ENCODE data around the gene UBR4.

Gene UBR4

GRCh38 chr1:19087737-19088594, 122.1 kb downstream of the UBR4 start:
- DNase-seq = no peak

DNA sequence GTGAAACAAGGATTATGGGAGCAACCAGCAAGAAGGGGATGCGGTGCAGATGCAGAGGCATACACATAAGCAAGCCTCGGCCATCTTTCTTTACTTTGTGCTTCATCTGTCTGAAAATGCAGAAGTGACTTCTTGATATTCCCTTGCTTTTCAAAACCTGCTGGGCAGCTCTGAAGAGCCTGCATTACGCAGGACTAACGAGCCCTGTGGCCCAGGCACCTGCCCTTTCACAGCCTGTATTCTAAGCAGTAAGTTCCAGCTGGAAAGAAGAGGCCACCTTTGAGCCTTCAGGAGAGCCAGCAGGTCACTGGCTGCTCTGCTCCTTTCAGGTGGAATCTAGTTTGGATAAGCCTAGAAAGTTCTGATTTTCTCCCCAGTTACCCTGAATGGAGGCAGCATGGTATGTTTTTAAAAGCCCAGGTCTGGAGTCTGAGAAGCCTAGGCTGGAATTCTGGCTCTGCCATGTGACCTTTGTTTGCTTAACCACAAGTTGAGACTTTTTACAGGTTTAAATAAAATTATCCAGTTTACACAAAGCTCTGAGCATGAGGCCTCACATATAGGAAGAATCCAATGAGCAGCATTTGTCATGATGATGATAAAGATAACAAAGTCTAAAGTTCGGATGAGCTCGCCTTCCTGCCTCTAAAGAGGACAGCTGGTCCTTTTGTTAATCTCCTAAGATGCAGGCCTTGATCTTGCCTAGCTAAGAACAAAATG, 122.9 kb downstream of the UBR4 start:
- no peak for DNase-seq

- DNase-seq = no peak
Observed at GRCh38 chr1:19086176-19086875, 123.7 kb downstream of the UBR4 start.

- no peak for DNase-seq
Observed at GRCh38 chr1:19084206-19084738, 125.8 kb downstream of the UBR4 start.

DNA sequence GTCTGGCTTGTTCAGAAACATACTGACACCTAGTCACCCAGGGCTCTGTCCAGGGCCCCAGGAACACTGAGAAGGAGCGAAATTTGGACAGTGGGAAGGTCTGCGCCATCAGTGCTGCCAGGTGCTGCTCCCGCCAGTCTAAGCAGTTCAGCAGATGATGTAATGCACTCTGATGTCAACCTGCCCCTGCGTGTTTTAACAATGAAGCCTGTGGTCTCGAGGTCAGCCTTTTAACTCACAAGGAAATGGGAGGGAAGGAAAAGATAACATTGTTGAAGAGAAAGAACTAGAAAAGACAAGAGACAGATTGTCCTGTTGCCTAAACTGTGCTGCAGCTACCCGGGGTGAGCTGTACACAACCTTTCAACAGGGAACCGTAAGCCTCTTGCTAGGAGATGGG, 127.0 kb downstream of the UBR4 start:
- no peak for DNase-seq

DNA sequence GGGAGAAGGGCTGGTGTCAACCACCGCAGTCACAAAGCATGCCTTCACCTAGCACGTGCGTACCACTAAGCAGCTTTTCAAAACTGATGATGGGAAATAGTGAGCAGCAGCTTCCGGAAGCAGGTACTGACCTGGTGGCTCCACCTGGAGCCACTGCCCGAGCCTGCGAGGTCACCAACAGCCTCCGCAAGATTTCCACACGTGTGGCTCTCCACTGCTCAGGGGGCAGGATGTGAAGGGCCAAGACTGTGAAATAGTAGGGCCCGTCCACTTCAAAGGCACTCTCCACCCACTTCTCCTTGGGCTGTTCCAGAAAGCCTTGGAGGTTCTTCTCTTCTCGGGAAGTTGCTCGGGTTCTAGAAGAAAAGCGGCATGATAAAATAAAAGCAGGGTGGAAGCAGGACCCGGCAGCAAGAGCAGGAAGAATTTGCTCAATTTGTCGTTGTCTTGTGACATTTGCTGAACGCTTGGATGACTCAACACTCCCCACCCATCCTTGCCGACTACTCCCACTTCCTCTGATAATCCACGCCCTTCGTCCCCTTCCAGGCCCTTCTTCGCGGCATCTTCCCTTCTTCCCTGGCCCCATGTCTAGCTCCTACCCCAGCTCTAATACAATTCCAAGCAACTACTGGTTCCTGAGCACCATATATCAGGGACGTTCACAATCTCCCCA, 128.7 kb downstream of the UBR4 start:
- DNase-seq = no peak

GRCh38 chr1:19080721-19081120, 129.3 kb downstream of the UBR4 start:
- DNase-seq = no peak

DNA sequence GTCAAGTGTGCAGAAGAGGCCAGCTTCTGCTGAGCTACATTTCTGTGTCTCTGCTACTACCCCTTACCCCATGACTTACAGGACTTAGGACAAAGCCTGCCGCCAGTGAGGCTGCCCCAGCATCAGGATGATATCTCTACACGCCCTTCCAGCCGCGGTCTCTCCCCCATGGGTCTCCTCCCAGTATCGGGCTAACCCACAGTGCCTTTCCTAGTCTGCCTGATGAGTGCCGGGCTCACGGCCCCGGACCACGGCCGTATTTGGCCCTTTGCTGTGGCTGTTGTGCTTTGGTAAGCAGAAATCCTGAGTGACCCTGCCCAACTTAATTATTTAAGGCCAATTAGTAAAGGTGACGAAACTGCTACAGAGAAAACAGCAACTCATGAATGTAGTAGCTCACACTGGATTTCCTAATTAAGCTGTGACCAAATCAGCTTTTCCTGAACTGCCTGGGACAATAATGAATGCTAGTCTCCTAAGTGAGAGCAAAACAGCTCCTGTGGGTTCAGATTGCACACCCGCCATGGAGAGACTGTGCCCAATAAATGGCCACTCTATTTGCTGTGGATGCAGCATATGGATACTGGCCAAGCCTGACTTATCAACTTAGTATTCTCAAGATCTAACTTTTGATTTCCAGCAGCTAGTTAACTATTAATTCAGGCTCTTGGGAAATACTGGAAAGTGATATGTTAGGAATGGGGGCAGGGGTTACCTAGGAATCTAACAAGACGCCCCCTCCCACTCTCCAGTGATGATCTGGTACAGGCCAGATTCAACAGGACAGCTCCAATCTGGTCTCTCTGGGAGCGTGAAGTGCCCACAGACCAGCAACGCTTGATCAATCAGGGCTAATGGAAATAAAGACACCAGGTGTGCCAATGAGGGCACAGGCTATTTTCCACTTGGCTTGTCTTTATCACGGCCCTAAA, 130.3 kb downstream of the UBR4 start:
- no peak for DNase-seq

DNA sequence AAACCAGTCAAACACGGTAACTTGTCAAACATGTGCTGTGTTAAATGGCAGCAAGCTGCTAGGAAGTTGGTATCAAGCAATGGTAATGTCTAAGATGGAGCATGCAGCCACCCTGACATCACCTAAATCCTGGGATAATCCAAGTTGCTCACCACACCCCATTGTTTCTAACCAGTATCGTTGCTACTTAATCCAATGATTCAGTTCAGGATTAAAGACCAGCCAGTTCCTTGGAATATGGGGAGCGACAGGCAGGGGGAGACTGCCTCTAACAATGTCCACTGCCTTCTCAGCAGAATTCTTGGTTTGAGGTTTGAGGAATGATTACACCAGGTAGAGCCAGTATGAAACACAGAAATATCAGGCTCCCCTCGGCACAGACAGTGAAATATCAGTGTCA, 131.5 kb downstream of the UBR4 start:
- DNase-seq = no peak

- DNase-seq = no peak
Observed at GRCh38 chr1:19076841-19077616, 133.0 kb downstream of the UBR4 start.

- DNase-seq = no peak
Observed at GRCh38 chr1:19074902-19075721, 135.0 kb downstream of the UBR4 start.

GRCh38 chr1:19074361-19074901, 135.6 kb downstream of the UBR4 start:
- no peak for DNase-seq

GRCh38 chr1:19073311-19074186, 136.5 kb downstream of the UBR4 start:
- no peak for DNase-seq

DNA sequence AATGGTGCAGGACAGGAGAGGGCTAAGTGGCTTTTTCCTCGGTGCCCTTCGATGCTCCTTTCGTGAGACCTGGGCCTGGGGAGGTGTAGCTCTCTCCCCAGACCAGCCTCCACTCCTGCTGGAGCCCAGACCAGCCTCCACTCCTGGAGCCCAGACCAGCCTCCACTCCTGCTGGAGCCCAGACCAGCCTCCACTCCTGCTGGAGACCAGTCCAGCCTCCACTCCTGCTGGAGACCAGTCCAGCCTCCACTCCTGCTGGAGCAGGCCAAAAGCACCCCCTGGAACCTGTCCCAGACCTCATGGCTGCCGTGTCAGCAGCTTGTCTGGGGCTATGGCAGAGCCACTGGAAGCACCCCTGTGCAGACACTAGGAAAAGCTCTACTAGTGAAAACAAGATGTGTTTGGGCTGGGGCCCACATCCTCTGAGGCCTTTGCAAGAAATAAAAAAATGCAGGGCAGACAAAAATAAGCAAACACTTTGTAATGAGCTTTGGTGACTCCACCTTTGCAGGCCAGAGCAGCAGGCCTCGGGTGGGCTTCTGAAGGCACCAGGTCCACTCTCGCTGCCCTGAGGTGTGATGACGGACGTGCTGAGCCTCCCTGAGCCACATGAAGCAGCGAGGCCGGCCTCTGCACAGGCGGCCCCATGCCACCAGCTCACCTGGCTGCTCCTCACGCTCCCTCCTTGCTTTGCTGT, 137.6 kb downstream of the UBR4 start:
- no peak for DNase-seq

DNA sequence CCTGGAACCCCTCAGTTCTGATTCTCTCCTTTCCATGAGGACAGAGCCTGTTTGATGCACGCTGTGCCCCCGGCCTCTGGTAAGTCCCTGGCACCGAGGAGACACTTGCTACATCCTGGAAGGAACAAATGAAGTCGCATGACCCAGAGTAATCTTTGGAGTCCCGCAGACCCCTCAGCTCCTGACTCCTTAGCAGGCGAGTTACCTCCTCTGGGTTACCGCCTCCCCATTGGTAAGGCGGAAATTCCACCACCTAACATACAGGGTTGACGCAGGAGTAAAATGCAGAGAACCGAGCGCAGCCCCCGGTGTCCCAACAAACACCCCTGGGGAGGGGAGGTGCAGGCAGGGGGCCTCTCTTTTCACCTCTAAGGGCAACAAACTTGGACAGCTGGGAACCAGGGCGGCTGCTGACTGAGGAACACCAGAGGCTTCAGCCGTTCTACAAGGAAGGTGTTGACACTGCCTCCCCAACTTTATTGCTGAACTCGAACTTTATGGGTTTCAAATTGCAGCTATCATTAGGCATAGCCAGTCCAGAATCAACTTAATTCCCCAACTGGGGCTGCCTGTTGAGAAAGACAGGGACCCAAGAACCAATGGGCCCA, 138.3 kb downstream of the UBR4 start:
- DNase-seq = no peak

DNA sequence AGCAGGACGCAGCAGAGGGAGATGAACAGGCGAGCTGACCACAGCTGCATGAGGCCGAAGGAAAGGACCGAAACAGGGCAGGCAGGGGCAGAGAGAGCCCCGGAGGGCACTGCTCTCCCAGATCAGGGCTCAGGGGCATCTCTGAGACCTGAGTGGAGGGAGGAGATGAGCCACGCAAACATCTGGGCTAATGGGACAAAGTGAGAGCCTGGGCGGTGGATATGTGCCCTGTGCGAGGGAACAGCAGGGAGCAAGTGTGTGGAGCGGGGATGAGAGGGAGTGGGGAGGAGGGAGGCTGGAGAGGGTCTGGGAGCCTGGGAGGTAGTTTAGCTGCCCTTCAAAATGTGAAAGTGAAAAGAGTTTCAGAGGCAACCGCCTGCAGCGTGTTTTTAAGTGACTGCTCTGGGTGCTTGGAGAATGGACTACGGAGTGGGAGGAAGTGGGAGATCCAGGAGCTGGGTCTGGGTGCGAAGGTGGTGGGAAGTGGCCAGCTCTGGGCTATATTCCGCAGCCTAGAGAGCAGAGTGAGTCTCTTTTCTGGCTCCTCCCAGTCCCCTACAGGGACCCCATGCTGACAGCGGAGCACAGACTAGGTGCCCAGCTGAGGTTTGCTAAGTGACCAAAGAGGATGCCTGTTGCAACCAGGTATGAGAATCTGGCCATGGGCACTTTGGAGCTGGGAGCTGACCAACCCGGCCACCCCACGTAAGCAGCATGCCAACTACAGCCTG, 139.0 kb downstream of the UBR4 start:
- DNase-seq = no peak

- no peak for DNase-seq
Observed at GRCh38 chr1:19070197-19070651, 139.8 kb downstream of the UBR4 start.
